HG03558 (cell line): ENCODE results near the gene URM1.
"Not testable (repeated sequence)": the region's sequence is repeated elsewhere in the genome, so short reads cannot be mapped to it uniquely, and the experiment has no call there.

Experiments used
- ATAC-seq: cut with Tn5 transposase; IDR thresholded peaks from one replicate; pipeline ENCODE4 v1.9.1; 2021; ENCODE audit warnings: moderate number of reproducible peaks; ENCODE audit not compliant: unreplicated experiment; ENCODE audit errors: extremely low read depth

The URM1 gene

DNA sequence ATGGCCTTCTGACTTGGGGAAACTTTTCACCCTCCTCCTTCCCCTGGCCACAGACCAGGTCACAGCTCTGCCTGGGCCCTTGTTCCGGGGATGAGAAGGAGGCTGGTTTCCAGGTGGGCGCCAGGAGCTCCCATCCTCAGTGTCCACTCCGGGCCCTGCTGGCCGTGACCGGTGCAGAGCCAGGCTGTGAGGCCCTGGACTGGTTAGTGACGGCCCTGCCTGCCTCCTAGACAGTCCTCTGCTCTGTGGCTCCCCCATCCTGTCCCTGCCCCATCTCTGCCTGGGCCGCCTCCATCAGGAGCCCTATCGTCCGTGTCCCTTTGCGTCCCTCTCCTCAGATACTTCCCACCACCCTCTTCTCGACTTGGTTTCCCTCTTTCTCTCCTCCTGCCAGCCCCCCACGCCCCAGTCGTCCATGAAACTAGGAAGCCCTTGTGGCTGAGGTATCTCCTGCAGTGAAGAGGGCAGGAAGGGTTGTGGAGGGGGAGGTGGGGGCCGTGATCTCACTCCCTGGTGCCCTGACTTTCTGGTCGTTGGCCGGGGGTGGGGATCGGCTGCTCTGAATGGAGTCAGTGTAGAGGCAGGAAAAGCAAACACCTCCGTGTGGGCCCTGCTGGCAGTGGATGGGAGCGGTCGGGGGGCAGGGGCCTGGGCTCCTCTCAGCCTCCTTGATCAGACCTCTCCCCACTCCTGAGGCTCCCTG is 34.1 kb downstream of the URM1 start:
- ATAC-seq, result no peak

DNA sequence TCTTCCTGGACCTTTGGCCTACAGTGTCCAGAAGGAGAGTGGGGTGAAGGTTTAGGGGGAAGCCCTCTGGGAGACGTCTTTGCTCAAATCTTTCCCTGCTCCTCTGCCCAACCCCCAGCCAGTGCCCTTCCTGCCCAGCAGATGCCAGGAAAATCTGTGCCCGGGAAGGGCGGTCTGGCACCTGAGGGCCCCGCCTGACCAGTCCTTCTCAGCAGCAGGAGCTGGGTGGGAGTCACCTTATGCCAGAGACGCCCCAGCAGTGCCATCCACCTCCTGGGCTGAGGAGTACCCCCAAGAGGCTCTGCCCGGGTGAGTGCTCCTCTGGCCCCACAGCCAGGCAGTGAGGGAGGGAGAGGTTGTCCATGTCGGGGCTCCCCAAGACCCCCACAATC is 34.6 kb downstream of the URM1 start:
- ATAC-seq, result no peak

DNA sequence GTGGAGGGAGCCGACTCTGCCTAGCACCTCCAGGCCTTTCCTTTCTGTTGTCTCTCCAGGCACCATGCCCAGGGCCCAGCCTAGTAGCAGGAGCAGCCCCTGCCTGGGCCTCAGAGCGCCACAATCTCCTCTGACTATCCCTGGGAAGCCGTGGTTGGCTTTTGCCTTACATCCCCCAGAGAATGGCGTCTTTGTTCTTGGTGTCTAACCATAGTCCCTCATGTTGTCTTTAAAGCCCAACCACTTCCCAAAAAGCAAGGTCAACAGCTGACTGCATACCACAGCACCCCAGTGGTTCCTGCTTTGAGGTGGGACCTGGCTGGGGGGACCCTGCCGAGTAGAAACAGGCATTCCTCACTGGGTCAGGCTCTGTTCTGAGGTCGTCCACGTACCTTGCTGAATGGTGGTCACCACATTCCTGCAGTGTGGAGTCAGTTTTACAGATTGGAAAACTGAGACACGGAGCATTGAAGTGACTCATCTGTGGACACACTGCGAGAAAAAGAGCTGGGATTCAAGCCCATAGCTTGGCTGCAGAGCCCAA is 35.7 kb downstream of the URM1 start:
- ATAC-seq, result no peak

DNA sequence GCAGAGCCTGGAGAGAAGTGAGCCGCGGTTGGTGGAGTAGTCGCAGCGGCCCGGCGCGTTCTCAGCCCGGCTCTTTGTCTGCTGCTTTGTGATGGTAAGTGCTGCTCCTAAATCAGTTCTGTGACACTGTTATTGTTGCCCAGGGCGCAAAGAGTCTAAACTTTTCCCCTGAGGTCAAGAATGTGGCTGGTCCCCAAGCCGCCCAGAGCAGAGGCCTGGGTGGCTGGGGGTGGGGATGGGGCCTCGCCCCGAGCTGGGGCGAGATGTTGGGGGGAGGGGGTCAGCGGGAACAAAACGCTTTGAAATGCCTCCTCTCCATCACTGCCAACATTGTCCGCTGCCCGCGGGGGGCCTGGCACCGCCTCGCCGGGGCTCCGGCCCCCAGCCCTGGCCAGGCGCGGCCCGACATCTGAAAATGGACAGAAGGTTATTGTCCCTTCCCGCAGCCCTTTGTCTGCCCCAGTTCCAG is 37.8 kb downstream of the URM1 start:
- no peak for ATAC-seq

DNA sequence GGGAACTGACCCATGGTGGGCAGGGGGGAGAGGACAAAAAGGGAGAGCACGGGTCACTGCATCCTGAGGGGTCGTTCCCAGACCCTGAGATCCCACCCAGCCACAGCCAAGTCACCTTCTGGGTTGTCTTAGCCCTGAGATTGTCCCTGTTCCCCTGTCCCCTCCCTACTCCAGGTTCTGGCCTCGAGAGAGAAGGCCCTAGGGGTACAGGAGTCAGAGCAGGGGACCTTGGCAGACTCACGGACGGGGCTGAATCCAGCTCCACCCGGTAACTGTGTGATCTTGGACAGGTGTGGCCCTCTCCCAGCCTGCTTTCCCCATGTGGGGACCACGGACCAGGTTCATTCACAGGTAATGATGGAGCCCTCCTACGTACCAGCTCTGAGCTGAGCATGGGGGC is 38.3 kb downstream of the URM1 start:
- ATAC-seq, result no peak

DNA sequence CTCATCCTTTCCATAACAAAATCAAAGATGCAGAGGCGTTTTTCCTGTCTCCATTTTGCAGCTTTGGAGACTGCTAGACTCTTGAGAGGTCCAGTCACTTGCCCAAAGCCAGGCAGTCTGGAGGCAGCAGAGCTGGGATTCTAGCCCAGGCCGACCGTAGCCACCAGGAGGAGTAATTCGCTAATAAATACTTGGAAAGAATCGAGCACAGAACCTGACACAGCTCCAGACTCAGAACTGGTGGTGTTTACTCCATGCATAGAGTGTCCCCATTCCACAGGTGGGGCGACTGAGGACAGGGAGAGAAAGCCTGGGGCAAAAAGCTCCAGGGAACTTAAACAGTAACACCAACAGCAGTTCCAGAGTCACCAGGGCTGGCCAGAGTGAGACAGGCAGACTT is 38.8 kb downstream of the URM1 start:
- no peak for ATAC-seq

DNA sequence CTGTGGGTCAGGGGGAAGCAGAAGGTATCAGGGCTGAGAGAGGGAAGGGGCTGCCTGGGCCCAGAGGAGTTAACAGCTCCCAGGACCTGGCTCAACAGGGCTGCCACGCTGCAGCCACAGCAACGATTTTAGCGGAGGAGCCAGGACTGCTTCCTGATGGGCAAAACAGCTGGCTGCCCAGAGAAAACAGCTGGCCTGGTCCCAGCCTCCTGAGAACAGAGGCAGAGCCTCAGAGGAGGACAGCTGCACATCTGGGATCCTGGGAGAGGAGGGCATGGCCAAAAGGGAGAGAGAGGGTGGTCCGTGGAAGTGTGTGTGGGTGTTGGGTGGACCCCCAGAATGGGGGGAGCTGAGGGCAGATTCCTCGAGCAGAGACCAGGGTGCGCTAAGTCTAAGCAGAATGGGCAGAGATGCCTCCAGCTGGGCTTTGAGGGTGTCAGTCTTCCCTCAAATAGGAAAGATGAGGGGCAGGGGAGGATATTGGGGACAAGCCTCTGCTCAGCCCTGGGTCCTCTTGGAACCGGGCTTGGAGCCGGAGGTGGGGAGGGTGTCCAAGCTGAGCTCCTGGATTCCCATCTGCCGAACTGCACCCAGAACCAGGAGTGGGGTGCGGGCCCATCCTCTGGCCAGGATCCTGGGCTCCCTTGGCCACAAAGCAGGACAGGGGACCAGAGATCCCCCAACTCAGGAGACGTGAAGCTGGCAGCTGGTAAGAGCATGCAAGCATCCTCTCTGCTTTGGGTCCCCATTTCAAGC is 40.4 kb downstream of the URM1 start:
- no peak for ATAC-seq

DNA sequence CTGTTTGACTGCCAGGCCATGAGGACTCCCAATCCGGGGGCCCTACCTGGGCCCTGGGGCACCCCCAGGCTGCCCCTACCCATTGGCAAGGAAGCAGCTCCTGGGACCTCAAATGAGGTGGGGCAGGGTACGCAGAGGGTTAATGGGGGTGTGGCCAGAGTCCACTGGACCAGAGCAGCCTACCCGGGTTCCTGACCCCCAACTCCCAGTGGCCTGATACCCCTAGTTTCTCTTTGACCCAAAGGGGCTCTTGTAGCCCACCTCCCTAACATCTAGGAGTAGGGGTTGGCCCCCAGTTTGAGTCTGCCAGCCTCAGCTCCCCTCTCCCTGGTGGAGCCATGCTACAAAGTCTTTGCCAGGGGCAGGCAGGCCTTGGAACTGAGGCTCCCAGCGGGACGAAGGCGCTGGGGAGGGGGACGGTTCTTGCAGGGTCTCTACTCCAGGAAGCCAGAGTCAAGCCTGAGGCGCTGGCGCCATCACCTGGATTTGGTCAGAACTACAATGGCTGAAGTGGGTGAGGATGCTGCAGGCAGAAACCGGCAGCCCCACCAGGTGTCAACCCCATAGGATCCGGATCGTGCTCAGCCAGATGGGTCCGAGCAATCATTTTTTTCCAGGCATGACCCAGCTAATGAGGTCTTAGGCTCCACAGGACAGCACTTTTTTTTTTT is 41.1 kb downstream of the URM1 start:
- no peak for ATAC-seq

DNA sequence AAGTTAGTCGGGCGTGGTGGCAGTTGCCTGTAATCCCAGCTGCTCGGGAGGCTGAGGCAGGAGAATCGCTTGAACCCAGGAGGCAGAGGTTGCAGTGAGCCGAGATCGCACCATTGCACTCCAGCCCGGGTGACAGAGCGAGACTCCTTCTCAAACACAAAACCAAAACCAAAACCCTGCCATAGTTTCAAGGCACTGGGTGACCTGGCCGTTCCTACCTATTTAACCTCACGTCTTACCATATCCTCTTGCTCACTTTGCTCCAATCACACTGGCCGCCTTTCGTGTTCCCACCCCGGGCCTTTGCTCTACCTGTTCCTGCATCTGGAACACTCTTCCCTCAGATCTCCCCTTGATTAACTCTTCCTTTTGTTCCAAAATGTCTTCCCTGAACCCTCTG is 42.6 kb downstream of the URM1 start:
- not testable (repeated sequence) for ATAC-seq

DNA sequence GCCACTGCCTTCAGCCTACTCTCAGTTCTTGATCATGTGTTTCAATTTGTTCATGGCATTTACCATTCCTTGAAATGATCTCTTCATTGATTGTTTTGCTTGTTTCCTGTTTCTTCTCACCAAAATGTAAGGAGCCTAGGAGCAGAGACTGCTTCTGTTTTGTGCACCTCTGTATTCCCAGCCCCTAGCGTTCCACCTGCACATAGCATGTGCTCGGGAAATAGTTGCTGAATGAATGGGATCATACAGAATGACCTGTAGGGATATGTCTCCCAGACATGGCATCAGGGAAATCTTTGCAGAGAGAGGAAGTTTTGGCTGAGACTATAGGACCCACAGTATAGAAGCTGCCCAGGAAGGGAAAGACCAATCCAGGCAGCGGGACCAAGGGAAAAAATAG is 43.3 kb downstream of the URM1 start:
- ATAC-seq, result no peak

DNA sequence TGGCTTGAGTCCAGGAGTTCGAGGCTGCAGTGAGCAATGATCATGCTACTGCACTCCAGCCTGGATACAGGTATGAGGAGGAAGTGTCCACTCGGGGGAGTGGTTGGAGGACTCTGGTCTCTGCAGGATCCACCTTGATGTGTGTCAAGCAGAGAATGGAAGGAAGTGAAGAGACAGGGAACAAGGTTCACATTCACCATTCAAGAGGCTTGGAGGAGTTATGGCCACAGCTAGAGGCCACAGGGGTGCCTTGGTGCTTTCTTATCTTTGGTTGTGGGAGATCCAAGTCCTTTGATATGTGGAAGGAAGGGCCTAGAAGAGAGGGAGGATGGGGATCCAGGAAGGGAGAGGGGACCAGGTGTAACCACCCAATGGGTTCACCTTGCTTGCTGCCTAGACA is 44.1 kb downstream of the URM1 start:
- ATAC-seq, result no peak

DNA sequence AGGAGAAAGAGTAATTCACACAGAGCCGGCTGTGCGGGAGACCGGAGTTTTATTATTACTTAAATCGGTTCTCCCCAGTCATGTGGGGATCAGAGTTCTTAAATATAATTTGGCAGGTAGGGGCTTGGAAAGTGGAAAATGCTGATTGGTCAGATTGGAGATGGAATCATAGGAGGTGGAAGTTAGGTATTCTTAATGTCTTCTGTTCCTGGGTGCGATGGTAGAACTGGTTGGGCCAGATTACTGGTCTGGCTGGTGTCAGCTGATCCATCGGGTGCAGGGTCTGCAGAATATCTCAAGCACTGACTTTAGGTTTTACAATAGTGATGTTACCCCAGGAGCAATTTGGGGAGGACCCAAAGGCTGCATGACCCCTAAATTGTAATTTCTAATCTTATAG is 44.8 kb downstream of the URM1 start:
- no peak for ATAC-seq

DNA sequence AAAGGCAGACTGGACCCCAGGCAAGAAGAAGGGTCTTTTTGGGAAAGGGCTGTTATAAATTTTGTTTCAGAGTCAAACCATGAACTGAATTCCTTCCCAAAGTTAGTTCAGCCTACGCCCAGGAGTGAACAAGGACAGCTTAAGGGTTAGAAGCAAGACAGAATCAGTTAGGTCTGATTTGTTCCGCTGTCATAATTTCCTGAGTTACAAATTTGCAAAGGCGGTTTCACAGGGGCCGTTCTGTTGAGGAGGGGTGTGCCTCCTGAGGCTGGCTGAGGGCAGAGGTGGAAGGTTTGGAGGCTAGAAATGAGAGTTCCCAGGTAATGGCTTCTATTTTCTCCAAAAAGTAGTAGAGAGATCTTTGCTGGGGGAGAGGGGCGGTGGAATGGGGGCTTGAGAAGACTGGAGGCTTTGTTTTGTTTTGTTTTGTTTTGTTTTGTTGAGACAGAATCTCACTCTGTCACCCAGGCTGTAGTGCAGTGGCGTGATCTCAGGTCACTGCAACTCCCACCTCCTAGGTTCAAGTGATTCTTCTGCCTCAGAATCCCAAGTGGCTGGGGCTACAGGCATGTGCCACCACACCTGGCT is 45.4 kb downstream of the URM1 start:
- no peak for ATAC-seq

DNA sequence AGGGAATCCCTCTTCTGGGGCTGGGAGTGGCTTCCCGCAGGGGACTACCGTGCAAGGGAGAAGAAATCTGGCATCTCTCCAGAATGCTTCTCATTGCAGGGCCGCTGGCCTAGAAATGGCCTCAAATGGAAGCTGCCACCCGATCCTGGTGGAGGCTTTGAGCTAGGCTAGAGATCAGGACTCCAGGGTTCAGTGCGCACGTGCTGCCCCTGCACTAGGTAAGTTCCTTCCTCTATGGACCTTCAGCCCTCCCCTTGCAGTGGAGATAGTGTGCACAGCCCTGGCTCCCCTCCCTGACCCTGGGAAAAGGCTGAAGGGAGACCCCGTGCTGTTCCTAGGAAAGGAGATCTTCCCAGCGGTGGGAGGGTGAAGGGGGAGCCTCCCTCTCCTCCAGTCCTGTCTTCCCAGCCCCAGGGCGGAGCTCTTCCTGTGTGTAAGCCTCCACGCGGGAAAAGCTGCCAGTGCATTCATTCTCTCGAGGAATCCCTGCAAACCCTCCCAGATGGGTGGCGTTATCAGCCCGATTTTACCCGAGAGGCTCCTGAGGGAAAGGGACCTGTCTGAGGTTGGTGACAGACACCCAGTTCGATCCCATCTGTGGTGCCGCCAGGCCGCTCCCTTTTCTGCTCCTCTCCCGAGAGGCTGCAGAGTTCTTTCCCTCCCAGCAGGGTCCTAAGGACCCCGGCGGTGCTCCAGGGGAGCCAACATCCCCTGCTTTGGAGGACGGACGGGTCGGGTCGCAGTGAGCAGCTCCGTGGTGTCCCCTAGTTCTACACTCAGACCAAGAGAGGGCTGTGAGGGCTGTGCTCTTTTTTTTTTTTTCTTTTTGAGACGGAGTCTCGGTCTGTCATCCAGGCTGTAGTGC is 48.1 kb downstream of the URM1 start:
- ATAC-seq, result no peak

DNA sequence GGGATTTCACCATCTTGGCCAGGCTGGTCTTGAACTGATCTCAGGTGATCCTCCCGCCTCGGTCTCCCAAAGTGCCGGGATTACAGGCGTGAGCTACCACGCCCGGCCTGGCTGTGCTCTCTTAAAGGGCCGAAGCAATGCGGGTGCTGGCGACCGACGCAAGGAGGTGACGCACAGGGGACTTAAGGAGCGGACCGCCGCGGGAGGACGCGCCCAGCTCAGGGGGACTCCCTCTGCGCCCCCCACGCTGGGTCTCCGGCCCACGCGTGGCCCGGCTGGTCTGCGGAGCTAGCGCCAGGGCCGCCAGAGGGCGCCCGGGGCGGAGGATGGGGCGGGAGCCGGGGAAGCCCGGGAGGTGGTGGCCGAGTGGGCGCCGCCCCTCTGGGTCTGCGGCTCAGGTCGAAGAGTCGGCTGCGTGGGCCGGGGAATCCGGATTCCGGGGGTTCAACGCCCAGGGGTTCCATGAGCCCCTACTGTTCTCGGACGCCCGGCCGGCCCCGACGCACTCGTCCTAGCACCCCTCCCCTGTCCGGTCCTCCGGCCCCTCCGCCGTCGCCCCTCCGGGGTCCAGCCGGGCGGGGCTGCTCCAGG is 49.0 kb downstream of the URM1 start:
- ATAC-seq, result no peak

DNA sequence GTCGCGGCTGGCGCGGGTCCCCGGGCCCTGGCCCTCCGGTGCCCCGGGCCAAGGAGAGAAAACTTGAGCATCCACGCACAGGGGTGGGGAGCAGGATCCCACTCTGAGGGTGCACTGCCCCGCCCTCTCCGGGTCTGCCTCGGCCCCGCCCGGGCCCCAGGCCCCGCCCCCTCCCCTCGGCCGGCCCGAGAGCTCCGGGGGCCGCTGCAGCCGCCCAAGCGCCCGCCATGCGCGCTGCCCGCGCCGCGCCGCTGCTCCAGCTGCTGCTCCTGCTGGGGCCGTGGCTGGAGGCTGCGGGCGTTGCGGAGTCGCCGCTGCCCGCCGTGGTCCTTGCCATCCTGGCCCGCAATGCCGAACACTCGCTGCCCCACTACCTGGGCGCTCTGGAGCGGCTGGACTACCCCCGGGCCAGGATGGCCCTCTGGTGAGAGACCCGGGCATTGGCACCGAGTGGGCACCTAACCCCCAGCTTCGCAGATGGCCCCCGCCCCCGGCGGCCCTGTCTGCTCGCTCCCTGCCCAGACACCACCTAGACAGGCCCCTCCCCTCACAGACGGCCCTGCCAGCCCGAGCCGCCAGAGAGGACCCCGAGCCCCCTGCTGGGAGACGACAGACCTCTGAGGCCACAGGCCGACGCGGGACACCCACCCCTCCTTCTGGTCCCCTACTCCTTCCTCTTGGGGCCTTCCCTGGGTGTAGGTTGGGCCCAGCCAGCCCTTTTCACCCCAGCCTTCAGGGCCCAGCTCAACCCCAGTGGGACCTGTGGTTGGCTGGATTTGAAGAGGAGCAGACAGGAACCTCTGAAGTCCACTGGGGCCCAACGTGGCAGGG is 49.7 kb downstream of the URM1 start, which contains the start of gene CERCAM:
CERCAM (plus strand) TSS at position 207 of the 831 bp plus-strand sequence; CDS start at position 228, 21 bp downstream.
- ATAC-seq, result no peak

DNA sequence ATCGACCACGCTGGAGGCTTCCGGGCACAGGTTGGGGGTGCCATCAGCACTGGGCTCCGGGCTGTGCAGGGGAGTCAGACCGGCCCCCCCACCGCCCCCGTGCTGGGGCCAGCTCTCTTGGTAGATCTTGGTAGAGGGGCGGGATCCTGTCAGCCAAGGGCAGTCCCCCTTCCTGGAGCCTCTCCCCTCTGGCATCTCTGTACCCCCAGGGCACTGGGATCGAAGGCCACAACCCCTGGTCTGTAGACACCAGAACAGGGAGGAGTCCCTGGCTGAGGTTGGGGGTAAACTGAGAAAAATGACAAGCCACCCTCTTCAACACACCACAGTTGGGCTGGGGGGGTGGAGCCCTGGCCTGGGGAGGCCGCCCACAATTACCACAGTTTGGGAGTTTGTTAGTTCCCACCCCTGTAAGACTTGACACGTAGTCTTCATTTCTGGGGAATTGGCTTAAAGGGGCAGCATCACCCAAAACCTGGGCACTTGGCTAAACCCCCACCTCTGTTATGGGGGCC is 50.4 kb downstream of the URM1 start:
- ATAC-seq, result no peak
